ENCODE data around the gene KDM3B. TPM values are rescaled to one million over a fixed set of nuclear protein-coding genes. Genes with fewer than 3 reads are reported as not detected.

KDM3B gene
- total and polyA plus RNA-seq, 7 donors: 11.7 to 58.3 (median 52.7) TPM

DNA sequence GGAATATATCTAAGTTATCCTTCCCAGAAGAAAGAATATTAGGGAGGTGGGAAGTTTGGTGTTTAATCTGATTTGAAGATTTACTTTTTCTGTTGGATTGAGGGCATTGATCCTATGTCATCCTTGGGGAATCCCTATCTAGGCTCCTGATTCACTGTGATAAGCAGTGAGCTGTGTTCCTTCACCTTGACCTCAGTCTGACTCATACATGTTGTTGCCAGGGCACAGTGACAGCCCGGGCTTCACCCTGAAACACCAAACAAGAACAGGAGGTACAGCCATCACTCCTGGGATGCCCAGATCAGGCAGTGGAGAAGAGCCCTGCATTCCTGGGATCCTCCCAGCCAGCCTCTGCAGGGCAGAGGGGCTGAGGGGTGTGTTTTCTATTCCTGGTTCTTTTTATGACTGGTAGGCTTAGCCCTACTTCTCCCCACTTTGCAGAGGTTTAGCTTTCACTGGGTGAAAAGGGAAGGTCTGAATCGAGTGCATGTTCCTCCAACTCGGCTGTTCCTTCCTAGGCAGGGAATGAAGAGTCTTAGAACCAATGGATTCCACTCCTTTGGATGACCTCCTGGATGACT is 17.5 kb upstream of the KDM3B start:
- H3K9me3 ChIP-seq: no peaks in the 10 kb centered on the region
- intact Hi-C loops (cut with DNase I): no loop called here
- ATAC-seq (no peak), DNase-seq (no peak)
- peaks cover 13% of the 10 kb centered on the region for H3K4me1 ChIP-seq
- H3K4me3 ChIP-seq: no peak overlapping the region
- WGBS, 3 donors: 64 to 66% (median 65%) methylated on average over 3 of the region's 3 CpGs
- TF ChIP-seq, protein P1, sequence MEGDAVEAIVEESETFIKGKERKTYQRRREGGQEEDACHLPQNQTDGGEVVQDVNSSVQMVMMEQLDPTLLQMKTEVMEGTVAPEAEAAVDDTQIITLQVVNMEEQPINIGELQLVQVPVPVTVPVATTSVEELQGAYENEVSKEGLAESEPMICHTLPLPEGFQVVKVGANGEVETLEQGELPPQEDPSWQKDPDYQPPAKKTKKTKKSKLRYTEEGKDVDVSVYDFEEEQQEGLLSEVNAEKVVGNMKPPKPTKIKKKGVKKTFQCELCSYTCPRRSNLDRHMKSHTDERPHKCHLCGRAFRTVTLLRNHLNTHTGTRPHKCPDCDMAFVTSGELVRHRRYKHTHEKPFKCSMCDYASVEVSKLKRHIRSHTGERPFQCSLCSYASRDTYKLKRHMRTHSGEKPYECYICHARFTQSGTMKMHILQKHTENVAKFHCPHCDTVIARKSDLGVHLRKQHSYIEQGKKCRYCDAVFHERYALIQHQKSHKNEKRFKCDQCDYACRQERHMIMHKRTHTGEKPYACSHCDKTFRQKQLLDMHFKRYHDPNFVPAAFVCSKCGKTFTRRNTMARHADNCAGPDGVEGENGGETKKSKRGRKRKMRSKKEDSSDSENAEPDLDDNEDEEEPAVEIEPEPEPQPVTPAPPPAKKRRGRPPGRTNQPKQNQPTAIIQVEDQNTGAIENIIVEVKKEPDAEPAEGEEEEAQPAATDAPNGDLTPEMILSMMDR (IDR thresholded peaks at IDR 0.05): no peak
- H3K27ac ChIP-seq: no peak overlapping the region
- H3K36me3 ChIP-seq (ENCODE audit: insufficient read depth in 1 of 2, low read depth in 1 of 2): peaks cover 0 to 2% of the 10 kb centered on the region in 2 donors
- H3K27me3 ChIP-seq (ENCODE audit: insufficient read depth in 3 of 3, low read length in 2 of 3): no peaks in the 10 kb centered on the region

DNA sequence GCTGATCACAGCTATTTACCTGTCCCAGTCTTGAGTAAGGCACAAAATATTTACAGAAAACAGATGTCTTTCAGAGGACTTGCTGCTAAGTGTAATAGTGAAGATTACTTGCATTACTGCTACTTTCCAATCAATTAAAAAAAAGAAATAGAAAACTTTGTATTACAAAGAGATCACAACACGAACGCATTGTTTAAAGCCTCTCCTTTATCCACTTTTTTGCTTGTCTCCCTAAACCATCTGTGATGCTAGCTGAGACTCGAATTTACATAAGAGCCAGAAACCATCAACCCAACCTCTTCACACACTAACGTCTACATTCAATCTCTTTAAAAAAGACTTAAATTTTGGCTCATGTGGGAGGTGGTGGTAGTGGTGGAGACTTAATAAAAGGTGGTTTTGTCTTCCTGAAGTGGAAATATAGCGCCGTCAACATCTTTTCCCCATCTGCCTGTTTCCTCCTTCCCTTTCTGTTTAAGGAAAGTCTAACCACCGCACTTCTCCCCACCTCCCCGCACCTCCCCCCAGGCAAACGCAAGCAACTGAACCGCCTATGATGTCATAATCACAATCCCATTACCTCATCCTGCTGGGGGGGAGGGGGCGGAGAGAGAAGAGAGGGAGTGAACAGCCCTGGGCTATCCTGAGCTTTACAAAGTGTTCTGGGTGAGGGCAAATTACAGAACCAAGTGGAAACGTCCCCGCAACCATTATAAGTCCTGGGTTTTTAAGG is 15.4 kb upstream of the KDM3B start:
- intact Hi-C loops (cut with DNase I): no loop called here
- DNase-seq: peak in 1 of 2 donors; percentile 80
- 25 to 29% (median 25%) methylated on average over 13 of the region's 13 CpGs for WGBS, 3 donors

DNA sequence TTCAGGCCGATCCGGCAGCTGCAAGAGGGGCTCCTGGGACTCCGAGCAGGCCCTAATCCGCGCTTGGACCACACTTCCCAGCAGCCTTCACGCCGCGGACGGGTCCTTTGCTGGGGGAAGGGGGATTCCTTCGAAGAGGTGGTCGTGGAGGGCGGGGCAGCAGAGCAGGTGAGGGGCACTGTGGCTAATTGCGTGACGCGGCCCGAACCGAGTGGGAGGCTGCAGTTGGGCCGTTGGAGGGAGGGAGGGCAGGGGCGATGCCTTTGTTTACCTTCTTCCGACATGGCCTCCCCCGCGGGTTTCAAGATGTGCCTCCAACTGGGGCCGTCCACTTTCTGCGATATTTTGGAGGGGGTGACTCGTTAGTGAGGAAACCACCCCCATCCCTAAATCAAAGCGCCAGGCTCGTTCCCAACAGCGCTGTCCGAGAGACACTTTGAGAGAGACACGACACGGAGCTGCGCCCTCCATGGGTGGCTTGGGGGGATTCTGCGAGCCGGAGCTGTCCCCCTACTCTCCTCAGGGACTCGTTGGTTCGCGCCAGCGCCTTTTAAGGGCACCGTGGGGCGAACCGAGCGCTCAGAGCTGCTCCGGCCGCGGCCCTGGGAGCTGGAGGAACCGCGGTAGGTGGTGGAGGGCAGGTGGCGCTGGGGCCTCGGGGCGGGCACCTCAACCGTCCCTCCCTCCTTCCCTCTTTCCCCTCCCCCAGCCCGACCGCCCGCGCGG is 14.6 kb upstream of the KDM3B start, which contains the start of gene FAM53C:
Gene FAM53C (plus strand): TSS at position 582 of the 726 bp plus-strand sequence. CDS start 3,070 bp downstream, outside the sequence.
- DNase-seq (peak; percentile 92 to 97), ATAC-seq (peak; percentile 93 to 95 (median 94))
- Histone ChIP-seq H3K36me3 (ENCODE audit: insufficient read depth in 1 of 2, low read depth in 1 of 2) (peaks cover 3 to 31% of the 10 kb centered on the region in 2 donors), H3K27me3 (ENCODE audit: insufficient read depth in 3 of 3, low read length in 2 of 3) (no peaks in the 10 kb centered on the region), H3K4me1 (peaks cover 22% of the 10 kb centered on the region), H3K27ac (peak within 1 kb of the TSS; percentile 99), H3K9me3 (no peaks in the 10 kb centered on the region), H3K4me3 (peak within 1 kb of the TSS; percentile 73)
- 0 to 1% (median 0%) methylated on average over 37 to 56 of the region's 56 CpGs for WGBS, 3 donors
- intact Hi-C loops (cut with DNase I): loop anchor here in 1 of 2 donors (1.0 kb wide), 1 partner anchor 14 kb away; the partner anchor contains the start of gene KDM3B
- TF ChIP-seq, protein P1 (IDR thresholded peaks at IDR 0.05): peak; percentile 3

More for the DNA sequence above, 15.4 kb upstream of the KDM3B start:
- H3K4me1 ChIP-seq: peaks cover 22% of the 10 kb centered on the region
- peak overlapping the region; percentile 99 for H3K27ac ChIP-seq
- no peaks in the 10 kb centered on the region for H3K9me3 ChIP-seq
- H3K36me3 ChIP-seq (ENCODE audit: insufficient read depth in 1 of 2, low read depth in 1 of 2): peaks cover 3 to 23% of the 10 kb centered on the region in 2 donors
- TF ChIP-seq, protein P1 (IDR thresholded peaks at IDR 0.05): no peak
- no peaks in the 10 kb centered on the region for H3K27me3 ChIP-seq (ENCODE audit: insufficient read depth in 3 of 3, low read length in 2 of 3)
- ATAC-seq: peak; percentile 60 to 74 (median 64)
- peak overlapping the region; percentile 73 for H3K4me3 ChIP-seq

DNA sequence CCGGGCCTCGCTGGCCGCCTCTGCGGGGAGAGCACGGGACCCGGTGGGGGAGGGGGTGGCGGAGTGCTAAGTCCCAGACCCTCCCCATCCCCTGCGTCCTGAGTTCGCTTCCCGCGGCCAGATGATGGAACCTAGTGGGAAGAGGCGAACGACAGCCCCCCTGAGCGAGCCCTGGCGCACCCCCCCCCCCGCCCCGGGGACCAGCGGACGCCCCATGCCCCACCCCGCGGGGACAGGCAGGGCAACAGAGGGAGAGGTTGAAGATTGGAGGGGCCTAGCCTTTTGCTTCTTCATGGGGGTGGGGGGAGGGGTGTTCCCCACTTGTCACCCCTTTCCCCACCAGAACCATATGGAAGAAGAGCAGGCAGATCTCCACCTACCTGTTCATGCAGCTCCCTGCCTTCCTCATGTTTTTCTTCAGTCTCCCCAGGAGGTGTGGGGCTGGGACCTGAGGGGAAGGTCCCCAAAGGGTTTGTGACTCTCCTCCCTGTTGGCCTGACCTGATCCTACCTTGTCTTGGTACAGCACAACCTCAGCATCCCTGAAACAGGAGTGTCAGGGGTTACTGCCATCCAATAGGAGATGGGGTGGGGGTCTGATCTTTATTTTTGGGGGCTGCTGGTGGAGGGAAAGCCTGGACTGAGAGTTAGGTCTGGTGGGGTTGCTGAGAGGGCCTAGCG is 13.9 kb upstream of the KDM3B start:
- Histone ChIP-seq H3K4me3 (peak overlapping the region; percentile 73), H3K4me1 (peaks cover 22% of the 10 kb centered on the region), H3K27ac (peak overlapping the region; percentile 99), H3K9me3 (no peaks in the 10 kb centered on the region), H3K36me3 (ENCODE audit: insufficient read depth in 1 of 2, low read depth in 1 of 2) (peaks cover 3 to 38% of the 10 kb centered on the region in 2 donors), H3K27me3 (ENCODE audit: insufficient read depth in 3 of 3, low read length in 2 of 3) (no peaks in the 10 kb centered on the region)
- TF ChIP-seq, protein P1 (IDR thresholded peaks at IDR 0.05): no peak
- ATAC-seq (no peak), DNase-seq (no peak)
- intact Hi-C loops (cut with DNase I): loop anchor here in 1 of 2 donors (1.0 kb wide), 1 partner anchor 14 kb away; the partner anchor contains the start of gene KDM3B
- WGBS, 3 donors: 1 to 2% (median 1%) methylated on average over 9 to 22 of the region's 22 CpGs

All from psoas muscle (tissue), 8 donors.